ENCODE results near the gene EDNRA.

DNA sequence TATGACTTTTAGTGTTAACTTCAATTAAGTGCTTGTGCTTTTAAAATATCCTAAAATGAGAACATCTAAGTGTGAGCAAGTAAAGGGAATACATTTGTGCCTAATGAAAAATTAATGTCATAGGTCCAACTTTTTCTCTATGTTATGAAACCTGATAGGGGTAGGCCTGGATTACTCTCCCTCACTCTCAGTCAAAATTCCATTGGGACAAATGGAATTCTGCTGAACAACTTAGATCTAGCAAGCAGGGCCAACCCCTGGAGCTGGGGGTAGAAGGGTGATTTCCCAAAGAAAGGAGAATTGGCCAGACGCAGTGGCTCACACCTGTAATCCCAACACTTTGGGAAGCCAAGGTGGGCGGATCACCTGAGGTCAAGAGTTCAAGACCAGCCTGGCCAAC lies 67.4 kb downstream of the EDNRA start:
- TF ChIP-seq ZFX (IDR thresholded peaks at IDR 0.05; ENCODE audit: borderline replicate concordance), result no peak
- TF ChIP-seq, protein P1, sequence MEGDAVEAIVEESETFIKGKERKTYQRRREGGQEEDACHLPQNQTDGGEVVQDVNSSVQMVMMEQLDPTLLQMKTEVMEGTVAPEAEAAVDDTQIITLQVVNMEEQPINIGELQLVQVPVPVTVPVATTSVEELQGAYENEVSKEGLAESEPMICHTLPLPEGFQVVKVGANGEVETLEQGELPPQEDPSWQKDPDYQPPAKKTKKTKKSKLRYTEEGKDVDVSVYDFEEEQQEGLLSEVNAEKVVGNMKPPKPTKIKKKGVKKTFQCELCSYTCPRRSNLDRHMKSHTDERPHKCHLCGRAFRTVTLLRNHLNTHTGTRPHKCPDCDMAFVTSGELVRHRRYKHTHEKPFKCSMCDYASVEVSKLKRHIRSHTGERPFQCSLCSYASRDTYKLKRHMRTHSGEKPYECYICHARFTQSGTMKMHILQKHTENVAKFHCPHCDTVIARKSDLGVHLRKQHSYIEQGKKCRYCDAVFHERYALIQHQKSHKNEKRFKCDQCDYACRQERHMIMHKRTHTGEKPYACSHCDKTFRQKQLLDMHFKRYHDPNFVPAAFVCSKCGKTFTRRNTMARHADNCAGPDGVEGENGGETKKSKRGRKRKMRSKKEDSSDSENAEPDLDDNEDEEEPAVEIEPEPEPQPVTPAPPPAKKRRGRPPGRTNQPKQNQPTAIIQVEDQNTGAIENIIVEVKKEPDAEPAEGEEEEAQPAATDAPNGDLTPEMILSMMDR (IDR thresholded peaks at IDR 0.05), result no peak
